Epithelial cell of esophagus (primary cell): ENCODE results near the gene C15orf40.

Experiments
- DNase-seq: peaks from one replicate; pipeline ENCODE4 v3.0.0; 2010; ENCODE audit warnings: low read depth
- H3K4me3 ChIP-seq: 2 replicates; pipeline ENCODE4 v1.5.1; 2011; ENCODE audit warnings: mild to moderate bottlenecking, low read length, control low read depth
- CTCF ChIP-seq: IDR thresholded peaks from 2 replicates; pipeline ENCODE4 v1.5.1; 2011; ENCODE audit warnings: low read depth, mild to moderate bottlenecking, low read length, control low read depth, inconsistent platforms; ENCODE audit not compliant: insufficient read depth; ENCODE audit errors: missing control alignments

The C15orf40 gene

DNA sequence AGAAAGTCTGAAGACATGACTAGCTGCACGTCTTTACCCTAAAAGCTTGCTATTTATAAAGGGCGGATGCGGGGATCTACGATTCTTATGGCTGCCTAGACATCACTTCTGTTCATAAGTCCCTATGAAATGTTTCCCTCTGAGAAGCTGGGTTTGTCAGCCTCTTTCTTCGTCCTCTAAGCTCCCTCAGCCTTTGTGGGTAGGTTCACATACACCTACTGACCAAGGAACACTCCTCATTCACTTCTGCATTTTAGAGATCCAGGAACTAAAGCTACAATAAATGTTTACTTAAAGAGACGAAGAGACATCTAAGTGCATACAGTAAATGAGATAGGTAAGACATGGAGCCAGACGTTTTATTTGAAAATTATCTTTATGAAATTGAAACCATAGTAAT is 42.1 kb downstream of the C15orf40 start:
- TF ChIP-seq CTCF, result no peak
- no peak for DNase-seq
- H3K4me3 ChIP-seq, result no peak overlapping the region

DNA sequence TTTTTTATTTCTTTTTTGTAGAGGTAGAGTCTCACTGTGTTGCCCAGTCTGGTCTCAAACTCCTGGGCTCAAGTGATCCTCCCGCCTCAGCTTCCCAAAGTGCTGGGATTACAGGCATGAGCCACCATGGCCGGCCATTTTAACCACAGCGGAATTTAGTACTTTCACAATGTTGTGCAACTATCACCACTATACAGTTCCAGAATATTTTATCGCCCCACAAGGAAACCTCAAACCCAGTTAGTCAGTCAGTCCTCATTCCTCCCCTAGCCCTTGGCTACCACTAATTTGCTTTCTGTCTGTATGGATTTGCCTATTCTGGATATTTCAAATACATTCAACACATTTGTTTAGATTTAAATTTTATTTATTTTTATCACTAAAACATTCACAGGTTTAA is 43.4 kb downstream of the C15orf40 start:
- H3K4me3 ChIP-seq, result no peak overlapping the region
- DNase-seq, result no peak
- TF ChIP-seq CTCF, result no peak

DNA sequence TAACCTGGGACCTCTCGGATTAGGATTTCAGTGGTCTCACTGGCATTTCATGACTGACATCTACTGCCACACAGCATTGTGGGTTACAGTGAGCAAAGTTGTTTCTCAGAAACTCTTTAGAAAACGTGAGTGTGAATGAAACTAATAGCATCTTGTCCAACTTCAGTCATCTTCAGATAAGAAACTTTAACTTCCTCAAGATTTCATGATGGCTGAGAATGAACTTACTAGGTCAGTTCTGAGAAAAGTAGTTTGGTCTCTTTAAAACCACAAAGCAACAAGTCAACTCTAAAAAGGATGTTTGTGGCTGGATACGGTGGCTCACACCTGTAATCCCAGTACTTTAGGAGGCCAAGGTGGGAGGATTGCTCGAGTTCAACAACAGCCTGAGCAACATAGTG is 44.8 kb downstream of the C15orf40 start:
- TF ChIP-seq CTCF, result no peak
- no peak overlapping the region for H3K4me3 ChIP-seq
- DNase-seq, result no peak

- DNase-seq, result no peak
- no peak overlapping the region for H3K4me3 ChIP-seq
- TF ChIP-seq CTCF, result no peak
These were observed 46.5 kb downstream of the C15orf40 start for GRCh38 chr15:82964890-82965289.

GRCh38 chr15:82963471-82964341 is 47.7 kb downstream of the C15orf40 start:
- peak; percentile 75 for DNase-seq
- no peak for TF ChIP-seq CTCF
- no peak overlapping the region for H3K4me3 ChIP-seq

- no peak for TF ChIP-seq CTCF
- DNase-seq, result no peak
- H3K4me3 ChIP-seq, result no peak overlapping the region
These were observed 50.7 kb downstream of the C15orf40 start for GRCh38 chr15:82960766-82961165.

DNA sequence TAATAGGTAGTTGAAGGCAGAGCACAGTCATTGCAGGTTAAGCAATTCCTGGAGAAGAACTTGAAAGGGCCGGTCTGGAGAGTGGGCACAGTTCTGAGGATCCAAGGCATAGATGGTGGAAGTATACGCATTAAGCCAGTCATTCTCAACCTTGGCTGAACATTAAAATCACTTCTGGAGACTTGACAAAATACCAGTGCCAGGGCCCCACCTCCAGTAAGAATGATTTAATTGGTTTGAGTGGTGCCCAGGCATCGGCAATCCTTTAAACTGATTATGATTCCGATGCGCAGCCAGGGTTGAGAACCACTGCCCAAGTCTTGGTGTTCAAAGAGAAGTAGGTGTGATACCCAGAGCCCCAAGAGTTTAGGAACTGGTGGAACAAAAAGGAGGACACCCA is 52.0 kb downstream of the C15orf40 start:
- H3K4me3 ChIP-seq, result no peak overlapping the region
- no peak for DNase-seq
- no peak for TF ChIP-seq CTCF
